ENCODE results near the gene CAMK4. TPM values are rescaled to one million over a fixed set of nuclear protein-coding genes. Genes with fewer than 3 reads are reported as not detected.

Gene CAMK4
- total and polyA plus RNA-seq, 8 donors = 1.0 to 18.3 (median 14.8) TPM

DNA sequence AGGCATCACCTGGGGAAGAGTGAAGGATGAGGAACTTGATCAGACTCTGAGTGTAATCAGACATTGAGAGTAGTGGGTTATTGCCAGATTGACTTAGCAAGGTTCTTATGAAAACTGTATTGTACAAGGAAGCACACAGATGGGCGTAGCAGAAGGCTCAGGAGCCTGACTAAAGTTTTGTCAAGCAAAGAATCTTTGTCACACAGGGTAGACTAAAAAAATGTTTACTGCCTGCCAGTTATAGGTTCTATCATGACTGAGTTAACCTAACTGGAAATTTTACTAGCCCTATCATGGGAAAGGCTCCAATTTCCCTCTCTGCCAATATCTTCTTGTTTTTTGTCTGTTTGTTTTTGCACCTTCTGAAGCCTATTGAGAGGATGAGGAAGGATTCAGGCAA, 19.1 kb downstream of the CAMK4 start:
- no peaks in the 10 kb centered on the region for H3K9me3 ChIP-seq
- no peak overlapping the region for H3K4me3 ChIP-seq
- no peak for TF ChIP-seq CTCF (IDR thresholded peaks at IDR 0.05)
- ATAC-seq (no peak), DNase-seq (no peak)
- H3K4me1 ChIP-seq = no peaks in the 10 kb centered on the region
- intact Hi-C loops (cut with DNase I) = no loop called here
- H3K27me3 ChIP-seq = no peaks in the 10 kb centered on the region
- no peak overlapping the region for H3K27ac ChIP-seq
- H3K36me3 ChIP-seq = no peaks in the 10 kb centered on the region

DNA sequence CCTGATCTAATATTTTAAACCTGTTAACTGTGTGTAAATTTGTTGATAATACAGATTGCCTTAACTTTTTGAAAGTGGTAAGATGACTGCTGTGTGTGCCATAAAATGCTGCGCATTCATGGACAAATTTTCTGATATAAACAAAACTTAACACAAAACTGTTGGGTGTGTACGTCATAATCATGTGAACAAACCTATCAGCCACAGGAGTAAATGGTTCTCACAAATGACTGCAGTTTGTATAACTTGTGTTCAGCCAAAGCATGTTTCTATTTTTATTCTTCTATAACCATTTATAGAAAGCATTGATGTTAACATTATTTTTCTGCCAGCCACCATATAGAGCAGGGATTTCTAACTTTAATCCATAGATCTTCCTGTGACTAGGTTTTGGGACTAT, 21.5 kb downstream of the CAMK4 start:
- no peaks in the 10 kb centered on the region for H3K9me3 ChIP-seq
- H3K27ac ChIP-seq = no peak overlapping the region
- intact Hi-C loops (cut with DNase I) = no loop called here
- no peaks in the 10 kb centered on the region for H3K4me1 ChIP-seq
- ATAC-seq (no peak), DNase-seq (no peak)
- no peak for TF ChIP-seq CTCF (IDR thresholded peaks at IDR 0.05)
- H3K4me3 ChIP-seq = no peak overlapping the region
- H3K27me3 ChIP-seq = no peaks in the 10 kb centered on the region
- no peaks in the 10 kb centered on the region for H3K36me3 ChIP-seq

GRCh38 chr5:111246459-111246858, 22.3 kb downstream of the CAMK4 start:
- no peak for DNase-seq
- no peaks in the 10 kb centered on the region for H3K36me3 ChIP-seq
- ATAC-seq = no peak
- no peaks in the 10 kb centered on the region for H3K27me3 ChIP-seq
- TF ChIP-seq CTCF (IDR thresholded peaks at IDR 0.05) = no peak
- intact Hi-C loops (cut with DNase I) = no loop called here
- H3K9me3 ChIP-seq = no peaks in the 10 kb centered on the region
- no peaks in the 10 kb centered on the region for H3K4me1 ChIP-seq
- H3K4me3 ChIP-seq = no peak overlapping the region
- H3K27ac ChIP-seq = no peak overlapping the region

DNA sequence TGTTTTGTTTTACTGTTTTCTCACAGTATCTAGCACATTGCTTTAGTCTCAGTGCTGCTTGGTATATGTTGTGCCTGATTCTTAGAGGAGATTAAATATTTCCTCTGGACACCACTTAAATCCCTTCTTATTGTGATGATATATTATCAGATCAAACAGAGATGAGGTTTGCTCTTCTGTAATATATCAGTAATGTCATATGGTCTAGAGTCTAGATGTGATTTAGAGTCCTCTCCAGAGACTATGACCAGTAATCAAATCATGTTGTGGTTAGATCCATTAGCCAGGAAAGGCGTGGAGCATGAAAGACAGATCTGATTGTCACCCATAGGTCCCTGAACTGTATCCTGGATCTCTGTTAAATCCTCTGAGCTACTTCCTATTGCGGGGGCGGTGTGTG, 24.4 kb downstream of the CAMK4 start:
- ATAC-seq = no peak

GRCh38 chr5:111251921-111252320, 27.7 kb downstream of the CAMK4 start:
- H3K9me3 ChIP-seq = no peaks in the 10 kb centered on the region
- no peak for TF ChIP-seq CTCF (IDR thresholded peaks at IDR 0.05)
- no peak overlapping the region for H3K27ac ChIP-seq
- no peak for DNase-seq
- H3K4me3 ChIP-seq = no peak overlapping the region
- no peak for ATAC-seq
- no peaks in the 10 kb centered on the region for H3K4me1 ChIP-seq
- intact Hi-C loops (cut with DNase I) = no loop called here
- no peaks in the 10 kb centered on the region for H3K36me3 ChIP-seq
- no peaks in the 10 kb centered on the region for H3K27me3 ChIP-seq

More for the DNA sequence above, 24.4 kb downstream of the CAMK4 start:
- H3K4me3 ChIP-seq = no peak overlapping the region
- no peaks in the 10 kb centered on the region for H3K4me1 ChIP-seq
- H3K9me3 ChIP-seq = no peaks in the 10 kb centered on the region
- no peak for DNase-seq
- no peaks in the 10 kb centered on the region for H3K36me3 ChIP-seq
- no peaks in the 10 kb centered on the region for H3K27me3 ChIP-seq
- intact Hi-C loops (cut with DNase I) = no loop called here
- no peak overlapping the region for H3K27ac ChIP-seq
- no peak for TF ChIP-seq CTCF (IDR thresholded peaks at IDR 0.05)
